Bronchial epithelial cell (primary cell): Measurements from ENCODE around the gene FCRL3. TPM values are rescaled to one million over a fixed set of nuclear protein-coding genes. Genes with fewer than 3 reads are reported as not detected.
"Not testable (repeated sequence)": the region's sequence is repeated elsewhere in the genome, so short reads cannot be mapped to it uniquely, and the experiment has no call there.

Experiments
- DNase-seq: peaks from one replicate; pipeline ENCODE4 v3.0.0-alpha.2; 2010; ENCODE audit warnings: low read depth
- FAIRE-seq: peaks from 2 replicates; lab custom pipeline; 2011; peaks lifted over from hg19 to GRCh38; lab: Jason Lieb, UNC
- H3K27me3 ChIP-seq: 2 replicates; pipeline ENCODE4 v1.5.1; 2011; ENCODE audit warnings: low read length; ENCODE audit not compliant: control insufficient read depth, insufficient read depth
- H3K36me3 ChIP-seq: 2 replicates; pipeline ENCODE4 v1.5.1; 2011; ENCODE audit warnings: low read length; ENCODE audit not compliant: control insufficient read depth, insufficient read depth
- H3K4me3 ChIP-seq: 2 replicates; pipeline ENCODE4 v1.5.1; 2011; ENCODE audit warnings: mild to moderate bottlenecking, low read depth, low read length, control low read depth
- total RNA-seq: library from RNA; depleted of rRNA; stranded (reverse); fragments of >200 nt; gene quantifications from 2 replicates; pipeline ENCODE4 v1.2.1, GENCODE V29; 2014
- TF ChIP-seq, protein P1 (sequence below): IDR thresholded peaks from 2 replicates; pipeline ENCODE4 v1.5.1; 2011; ENCODE audit warnings: mild to moderate bottlenecking, moderate library complexity, low read length, control low read depth, inconsistent platforms; ENCODE audit not compliant: insufficient read depth, severe bottlenecking

Gene FCRL3, protein sequence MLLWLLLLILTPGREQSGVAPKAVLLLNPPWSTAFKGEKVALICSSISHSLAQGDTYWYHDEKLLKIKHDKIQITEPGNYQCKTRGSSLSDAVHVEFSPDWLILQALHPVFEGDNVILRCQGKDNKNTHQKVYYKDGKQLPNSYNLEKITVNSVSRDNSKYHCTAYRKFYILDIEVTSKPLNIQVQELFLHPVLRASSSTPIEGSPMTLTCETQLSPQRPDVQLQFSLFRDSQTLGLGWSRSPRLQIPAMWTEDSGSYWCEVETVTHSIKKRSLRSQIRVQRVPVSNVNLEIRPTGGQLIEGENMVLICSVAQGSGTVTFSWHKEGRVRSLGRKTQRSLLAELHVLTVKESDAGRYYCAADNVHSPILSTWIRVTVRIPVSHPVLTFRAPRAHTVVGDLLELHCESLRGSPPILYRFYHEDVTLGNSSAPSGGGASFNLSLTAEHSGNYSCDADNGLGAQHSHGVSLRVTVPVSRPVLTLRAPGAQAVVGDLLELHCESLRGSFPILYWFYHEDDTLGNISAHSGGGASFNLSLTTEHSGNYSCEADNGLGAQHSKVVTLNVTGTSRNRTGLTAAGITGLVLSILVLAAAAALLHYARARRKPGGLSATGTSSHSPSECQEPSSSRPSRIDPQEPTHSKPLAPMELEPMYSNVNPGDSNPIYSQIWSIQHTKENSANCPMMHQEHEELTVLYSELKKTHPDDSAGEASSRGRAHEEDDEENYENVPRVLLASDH
- total RNA-seq = not detected in 2 replicates

DNA sequence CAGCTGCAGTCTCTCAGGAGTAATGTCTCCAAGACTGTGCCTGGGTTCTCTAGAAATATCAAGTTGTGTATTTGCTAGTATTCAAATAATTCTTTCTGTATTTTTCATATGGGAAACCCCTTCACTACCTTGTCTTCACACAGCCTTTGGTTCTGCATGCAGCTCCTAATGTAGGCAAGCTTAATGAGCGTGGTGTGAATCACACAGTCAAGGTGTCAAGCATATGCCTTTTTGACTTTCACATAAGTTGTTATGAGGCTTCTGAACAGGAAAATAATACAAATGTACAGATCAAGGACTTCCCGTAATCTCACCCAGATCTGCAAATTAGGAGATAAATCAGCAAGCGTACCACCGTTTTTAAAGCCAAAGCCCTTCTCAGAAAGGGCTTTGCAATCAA lies at the start of gene FCRL3:
FCRL3 (minus strand) TSS at position 38 of the 400 bp plus-strand sequence. CDS start 280 bp downstream, outside the sequence.
- FAIRE-seq = no peak
- Histone ChIP-seq H3K36me3 (no peaks in the 10 kb centered on the region), H3K4me3 (no peak within 1 kb of the TSS), H3K27me3 (no peaks in the 10 kb centered on the region)
- DNase-seq = no peak
- TF ChIP-seq, protein P1, sequence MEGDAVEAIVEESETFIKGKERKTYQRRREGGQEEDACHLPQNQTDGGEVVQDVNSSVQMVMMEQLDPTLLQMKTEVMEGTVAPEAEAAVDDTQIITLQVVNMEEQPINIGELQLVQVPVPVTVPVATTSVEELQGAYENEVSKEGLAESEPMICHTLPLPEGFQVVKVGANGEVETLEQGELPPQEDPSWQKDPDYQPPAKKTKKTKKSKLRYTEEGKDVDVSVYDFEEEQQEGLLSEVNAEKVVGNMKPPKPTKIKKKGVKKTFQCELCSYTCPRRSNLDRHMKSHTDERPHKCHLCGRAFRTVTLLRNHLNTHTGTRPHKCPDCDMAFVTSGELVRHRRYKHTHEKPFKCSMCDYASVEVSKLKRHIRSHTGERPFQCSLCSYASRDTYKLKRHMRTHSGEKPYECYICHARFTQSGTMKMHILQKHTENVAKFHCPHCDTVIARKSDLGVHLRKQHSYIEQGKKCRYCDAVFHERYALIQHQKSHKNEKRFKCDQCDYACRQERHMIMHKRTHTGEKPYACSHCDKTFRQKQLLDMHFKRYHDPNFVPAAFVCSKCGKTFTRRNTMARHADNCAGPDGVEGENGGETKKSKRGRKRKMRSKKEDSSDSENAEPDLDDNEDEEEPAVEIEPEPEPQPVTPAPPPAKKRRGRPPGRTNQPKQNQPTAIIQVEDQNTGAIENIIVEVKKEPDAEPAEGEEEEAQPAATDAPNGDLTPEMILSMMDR = no peak

DNA sequence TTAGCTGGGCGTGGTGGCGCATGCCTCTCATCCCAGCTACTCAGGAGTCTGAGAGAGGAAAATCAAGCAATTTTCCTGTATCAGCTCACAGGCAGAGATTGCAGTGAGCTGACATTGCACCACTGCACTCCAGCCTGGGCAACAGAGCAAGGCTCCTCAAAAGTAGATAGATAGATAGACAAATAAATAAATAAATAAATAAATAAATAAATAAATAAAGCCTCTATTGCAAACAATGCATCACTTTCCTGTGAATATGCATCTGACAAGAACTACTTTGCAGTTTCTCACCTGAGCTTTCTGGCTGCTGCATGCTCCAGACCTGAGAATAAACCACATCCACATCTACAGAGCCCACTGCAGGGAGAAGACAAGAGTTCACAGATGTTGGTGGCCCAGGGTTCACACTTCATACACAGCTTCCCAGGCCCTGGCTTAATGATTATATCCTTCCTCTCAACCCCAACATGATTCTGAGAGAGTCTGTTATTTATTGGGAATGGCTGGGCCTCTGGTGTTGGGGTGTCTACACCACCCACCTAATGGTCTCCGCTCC lies 47.8 kb upstream of the FCRL3 start:
- TF ChIP-seq, protein P1 = no peak
- FAIRE-seq (peak; percentile 28), DNase-seq (no peak)
- Histone ChIP-seq H3K27me3 (no peaks in the 10 kb centered on the region), H3K36me3 (no peaks in the 10 kb centered on the region), H3K4me3 (no peak overlapping the region)

DNA sequence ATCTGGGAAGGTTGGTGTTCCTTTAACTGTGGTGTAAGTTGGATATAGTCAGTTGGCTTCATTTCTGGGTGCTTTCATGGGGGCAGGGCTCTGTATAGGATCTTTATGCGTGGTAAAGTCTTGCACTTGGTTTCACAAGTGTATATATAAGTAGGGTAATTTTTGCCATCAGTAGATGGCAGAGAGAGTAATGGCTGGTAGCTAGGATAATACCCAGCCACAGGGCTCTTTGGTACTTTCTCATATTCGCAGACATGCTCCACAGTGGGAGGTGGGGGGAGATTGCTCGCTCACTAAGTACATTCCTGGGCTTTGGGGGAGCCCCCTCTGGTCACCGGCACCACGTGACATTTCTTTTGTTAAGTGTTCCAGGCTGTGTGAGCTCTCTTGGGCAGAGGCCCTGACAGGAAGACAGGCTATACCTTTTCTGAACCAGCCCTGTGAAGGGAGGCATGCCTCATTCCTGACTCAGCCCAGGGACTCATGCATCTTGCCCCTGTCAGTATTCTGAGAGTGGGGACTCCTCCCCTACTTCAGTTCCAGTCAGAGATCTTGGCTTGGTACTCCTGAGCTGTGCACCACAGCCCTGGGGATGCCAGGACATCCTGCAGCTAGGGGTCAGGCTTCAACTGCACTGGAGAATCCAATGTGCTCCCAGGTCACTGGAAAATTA lies 38.8 kb upstream of the FCRL3 start:
- Histone ChIP-seq H3K36me3 (no peaks in the 10 kb centered on the region), H3K4me3 (no peak overlapping the region), H3K27me3 (no peaks in the 10 kb centered on the region)
- FAIRE-seq (no peak), DNase-seq (peak; percentile 55)
- TF ChIP-seq, protein P1 = no peak

DNA sequence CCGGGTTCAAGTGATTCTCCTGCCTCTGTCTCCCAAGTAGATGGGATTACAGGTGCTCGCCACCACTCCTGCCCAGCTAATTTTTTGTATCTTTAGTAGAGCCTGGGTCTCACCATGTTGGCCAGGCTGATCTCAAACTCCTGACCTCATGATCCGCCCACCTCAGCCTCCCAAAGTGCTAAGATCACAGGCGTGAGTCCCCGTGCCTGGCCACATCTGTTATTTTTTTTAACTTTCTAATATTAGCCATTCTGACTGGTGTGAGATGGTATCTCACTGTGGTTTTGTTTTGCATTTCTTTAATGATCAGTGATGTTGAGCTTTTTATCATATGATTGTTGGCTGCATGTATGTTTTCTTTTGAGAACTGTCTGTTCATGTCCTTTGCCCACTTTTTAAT lies 35.4 kb upstream of the FCRL3 start:
- not testable (repeated sequence) for H3K4me3 ChIP-seq, H3K27me3 ChIP-seq, DNase-seq, FAIRE-seq, H3K36me3 ChIP-seq

DNA sequence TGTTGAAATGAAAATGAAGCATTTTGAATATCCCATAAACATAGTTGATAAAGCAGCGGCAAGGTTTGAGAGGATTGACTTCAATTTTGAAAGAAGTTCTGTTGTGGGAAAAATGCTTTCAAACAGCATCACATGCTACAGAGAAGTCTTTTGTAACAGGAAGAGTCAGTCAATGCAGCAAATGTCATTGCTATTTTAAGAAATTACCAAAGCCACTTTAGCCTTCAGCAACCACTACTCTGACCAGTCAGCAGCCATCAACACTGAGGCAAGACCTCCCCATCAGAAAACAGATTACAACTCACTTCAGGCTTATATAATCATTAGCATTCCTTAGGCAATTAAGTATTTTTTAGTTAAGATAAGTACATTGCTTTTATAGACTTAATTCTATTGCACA lies 33.8 kb upstream of the FCRL3 start:
- Histone ChIP-seq H3K4me3 (no peak overlapping the region), H3K27me3 (no peaks in the 10 kb centered on the region), H3K36me3 (no peaks in the 10 kb centered on the region)
- TF ChIP-seq, protein P1 = no peak
- DNase-seq (no peak), FAIRE-seq (no peak)
